Measurements from ENCODE around the gene GEMIN2. TPM values are rescaled to one million over a fixed set of nuclear protein-coding genes. Genes with fewer than 3 reads are reported as not detected.
"Not testable (repeated sequence)": the region's sequence is repeated elsewhere in the genome, so short reads cannot be mapped to it uniquely, and the experiment has no call there.

Gene GEMIN2
- total RNA-seq, 4 donors from 2014 or later = 9.9 to 19.5 (median 13.0) TPM

DNA sequence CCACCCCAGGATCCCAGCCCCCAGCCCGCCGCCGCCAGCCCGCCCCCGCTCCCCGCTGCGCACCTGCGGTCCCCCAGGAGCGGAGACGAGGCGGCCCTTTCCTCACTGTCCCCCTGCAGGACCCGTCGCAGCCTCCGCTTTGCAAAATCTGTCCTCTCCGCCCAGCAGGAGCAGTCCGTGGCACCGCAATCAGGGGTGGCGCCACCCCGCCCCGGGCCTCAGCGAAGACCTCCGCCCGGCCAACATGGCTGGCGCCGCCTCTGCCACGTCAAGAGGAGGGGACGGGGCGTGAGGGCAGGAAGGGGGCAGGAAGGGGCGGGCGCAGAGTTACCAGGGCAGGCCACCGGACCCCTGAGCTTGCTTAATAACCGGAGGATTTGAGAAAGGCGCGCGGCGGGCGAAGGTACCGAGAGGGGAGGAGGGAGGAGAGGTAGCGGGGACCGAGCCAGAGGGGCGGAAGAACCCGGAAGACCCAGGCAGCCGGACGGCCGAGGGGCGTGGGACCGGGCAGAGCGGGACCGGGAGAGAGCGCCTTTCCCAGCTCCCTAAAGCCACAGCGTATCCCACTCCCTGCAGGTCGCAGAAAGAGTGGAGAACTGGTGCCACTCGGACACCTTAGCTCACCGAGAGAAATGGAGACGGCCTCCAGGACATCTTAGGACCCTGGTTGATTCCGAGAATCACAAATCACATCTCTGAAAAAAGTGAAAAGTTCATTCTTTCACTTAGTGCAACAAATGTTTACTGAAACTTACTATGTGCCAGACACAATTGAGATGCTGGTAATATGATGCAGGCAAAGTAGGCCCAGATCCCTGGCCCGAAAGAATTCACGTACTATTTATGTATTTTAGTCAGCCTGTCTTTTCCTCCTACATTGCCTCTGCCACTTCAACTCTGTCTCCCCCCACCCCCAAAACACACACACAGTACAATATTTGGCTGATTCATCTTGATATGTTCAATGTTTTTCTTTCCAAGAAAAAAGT lies 10.9 kb upstream of the GEMIN2 start, which contains the start of gene SEC23A:
TSS of gene SEC23A (minus strand) at position 267 of the 989 bp plus-strand sequence. CDS start 7,117 bp downstream, outside the sequence.
- H3K27ac ChIP-seq = peak within 1 kb of the TSS; percentile 88
- H3K4me1 ChIP-seq = peaks cover 25% of the 10 kb centered on the region
- H3K9me3 ChIP-seq = no peaks in the 10 kb centered on the region
- WGBS = 0% methylated on average over 20 of the region's 58 CpGs
- no peaks in the 10 kb centered on the region for H3K27me3 ChIP-seq
- DNase-seq (ENCODE audit: low spot score in 2 of 2) = peak; percentile 96 to 97
- peak within 1 kb of the TSS; percentile 82 for H3K4me3 ChIP-seq
- H3K36me3 ChIP-seq = no peaks in the 10 kb centered on the region
- TF ChIP-seq POLR2AphosphoS5 (IDR thresholded peaks at IDR 0.05) (peak in 2 of 3 donors; percentile 56 to 69), POLR2A (IDR thresholded peaks at IDR 0.05) (peak; percentile 26 to 78), EP300 (IDR thresholded peaks at IDR 0.05) (no peak)
- TF ChIP-seq, protein P1, sequence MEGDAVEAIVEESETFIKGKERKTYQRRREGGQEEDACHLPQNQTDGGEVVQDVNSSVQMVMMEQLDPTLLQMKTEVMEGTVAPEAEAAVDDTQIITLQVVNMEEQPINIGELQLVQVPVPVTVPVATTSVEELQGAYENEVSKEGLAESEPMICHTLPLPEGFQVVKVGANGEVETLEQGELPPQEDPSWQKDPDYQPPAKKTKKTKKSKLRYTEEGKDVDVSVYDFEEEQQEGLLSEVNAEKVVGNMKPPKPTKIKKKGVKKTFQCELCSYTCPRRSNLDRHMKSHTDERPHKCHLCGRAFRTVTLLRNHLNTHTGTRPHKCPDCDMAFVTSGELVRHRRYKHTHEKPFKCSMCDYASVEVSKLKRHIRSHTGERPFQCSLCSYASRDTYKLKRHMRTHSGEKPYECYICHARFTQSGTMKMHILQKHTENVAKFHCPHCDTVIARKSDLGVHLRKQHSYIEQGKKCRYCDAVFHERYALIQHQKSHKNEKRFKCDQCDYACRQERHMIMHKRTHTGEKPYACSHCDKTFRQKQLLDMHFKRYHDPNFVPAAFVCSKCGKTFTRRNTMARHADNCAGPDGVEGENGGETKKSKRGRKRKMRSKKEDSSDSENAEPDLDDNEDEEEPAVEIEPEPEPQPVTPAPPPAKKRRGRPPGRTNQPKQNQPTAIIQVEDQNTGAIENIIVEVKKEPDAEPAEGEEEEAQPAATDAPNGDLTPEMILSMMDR (IDR thresholded peaks at IDR 0.05) = no peak

GRCh38 chr14:39104078-39104801 lies 9.9 kb upstream of the GEMIN2 start:
- Histone ChIP-seq H3K27ac (peak overlapping the region; percentile 88), H3K4me3 (peak overlapping the region; percentile 82), H3K4me1 (peaks cover 25% of the 10 kb centered on the region)
- WGBS = 84% methylated on average over 17 of the region's 17 CpGs
- not testable (repeated sequence) for H3K9me3 ChIP-seq; DNase-seq (ENCODE audit: low spot score in 2 of 2); H3K27me3 ChIP-seq; H3K36me3 ChIP-seq

GRCh38 chr14:39107591-39107996 lies 6.5 kb upstream of the GEMIN2 start:
- H3K36me3 ChIP-seq = no peaks in the 10 kb centered on the region
- 66% methylated on average over 2 of the region's 2 CpGs for WGBS
- TF ChIP-seq POLR2A (IDR thresholded peaks at IDR 0.05) (no peak), EP300 (IDR thresholded peaks at IDR 0.05) (no peak), POLR2AphosphoS5 (IDR thresholded peaks at IDR 0.05) (no peak)
- no peak for DNase-seq (ENCODE audit: low spot score in 2 of 2)
- peaks cover 13% of the 10 kb centered on the region for H3K4me1 ChIP-seq
- H3K27ac ChIP-seq = no peak overlapping the region
- no peaks in the 10 kb centered on the region for H3K27me3 ChIP-seq
- no peak overlapping the region for H3K4me3 ChIP-seq
- H3K9me3 ChIP-seq = no peaks in the 10 kb centered on the region

DNA sequence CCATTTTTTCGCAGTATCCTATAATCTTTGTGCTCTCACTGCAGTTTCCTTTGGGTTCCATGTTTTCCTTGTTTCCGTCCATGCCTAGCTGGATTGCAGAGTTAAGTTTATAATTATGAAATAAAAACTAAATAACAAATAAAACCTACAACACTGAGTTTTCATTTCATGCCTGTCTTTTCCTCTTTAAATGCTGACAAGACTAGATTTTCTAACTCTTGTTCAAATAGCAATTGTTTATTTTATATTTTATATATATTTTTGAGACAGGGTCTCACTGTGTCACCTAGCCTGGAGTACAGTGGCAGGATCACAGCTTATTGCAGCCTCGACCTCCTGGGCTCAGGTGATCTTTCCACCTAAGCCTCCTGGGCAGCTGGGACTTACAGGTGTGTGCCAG lies 5.3 kb upstream of the GEMIN2 start:
- H3K27me3 ChIP-seq = no peaks in the 10 kb centered on the region
- 79% methylated on average over 3 of the region's 3 CpGs for WGBS

GRCh38 chr14:39109893-39110715 lies 4.0 kb upstream of the GEMIN2 start:
- Histone ChIP-seq H3K4me1 (peaks cover 12% of the 10 kb centered on the region), H3K9me3 (no peaks in the 10 kb centered on the region), H3K4me3 (no peak overlapping the region), H3K27ac (no peak overlapping the region), H3K36me3 (no peaks in the 10 kb centered on the region), H3K27me3 (no peaks in the 10 kb centered on the region)
- DNase-seq (ENCODE audit: low spot score in 2 of 2) = no peak
- no peak for TF ChIP-seq POLR2A (IDR thresholded peaks at IDR 0.05)
- WGBS = 85% methylated on average over 12 of the region's 12 CpGs

More for the DNA sequence above, 5.3 kb upstream of the GEMIN2 start:
- TF ChIP-seq, protein P1 (IDR thresholded peaks at IDR 0.05) = no peak
- TF ChIP-seq POLR2AphosphoS5 (IDR thresholded peaks at IDR 0.05) = no peak
- no peak for TF ChIP-seq EP300 (IDR thresholded peaks at IDR 0.05)
- DNase-seq (ENCODE audit: low spot score in 2 of 2) = no peak
- Histone ChIP-seq H3K9me3 (no peaks in the 10 kb centered on the region), H3K27ac (no peak overlapping the region), H3K4me3 (no peak overlapping the region), H3K4me1 (peaks cover 13% of the 10 kb centered on the region), H3K36me3 (no peaks in the 10 kb centered on the region)

- DNase-seq (ENCODE audit: low spot score in 2 of 2) = no peak
- H3K27ac ChIP-seq = peak overlapping the region; percentile 70
- 68% methylated on average over 3 of the region's 3 CpGs for WGBS
- H3K36me3 ChIP-seq = peaks cover 5% of the 10 kb centered on the region
- H3K4me1 ChIP-seq = peaks cover 16% of the 10 kb centered on the region
- peak overlapping the region; percentile 80 for H3K4me3 ChIP-seq
- TF ChIP-seq POLR2AphosphoS5 (IDR thresholded peaks at IDR 0.05) = no peak
- TF ChIP-seq, protein P1 (IDR thresholded peaks at IDR 0.05) = no peak
- TF ChIP-seq EP300 (IDR thresholded peaks at IDR 0.05) = no peak
- TF ChIP-seq POLR2A (IDR thresholded peaks at IDR 0.05) = no peak
- no peaks in the 10 kb centered on the region for H3K9me3 ChIP-seq
- H3K27me3 ChIP-seq = no peaks in the 10 kb centered on the region
Observed at GRCh38 chr14:39113685-39114072, 444 bp upstream of the GEMIN2 start.

All from suprapubic skin (tissue), 4 donors.